ENCODE measurements around the gene FRMPD4.

The FRMPD4 gene

GRCh38 chrX:12741416-12741815 lies 603.1 kb downstream of the FRMPD4 start:
- TF ChIP-seq, protein P1, sequence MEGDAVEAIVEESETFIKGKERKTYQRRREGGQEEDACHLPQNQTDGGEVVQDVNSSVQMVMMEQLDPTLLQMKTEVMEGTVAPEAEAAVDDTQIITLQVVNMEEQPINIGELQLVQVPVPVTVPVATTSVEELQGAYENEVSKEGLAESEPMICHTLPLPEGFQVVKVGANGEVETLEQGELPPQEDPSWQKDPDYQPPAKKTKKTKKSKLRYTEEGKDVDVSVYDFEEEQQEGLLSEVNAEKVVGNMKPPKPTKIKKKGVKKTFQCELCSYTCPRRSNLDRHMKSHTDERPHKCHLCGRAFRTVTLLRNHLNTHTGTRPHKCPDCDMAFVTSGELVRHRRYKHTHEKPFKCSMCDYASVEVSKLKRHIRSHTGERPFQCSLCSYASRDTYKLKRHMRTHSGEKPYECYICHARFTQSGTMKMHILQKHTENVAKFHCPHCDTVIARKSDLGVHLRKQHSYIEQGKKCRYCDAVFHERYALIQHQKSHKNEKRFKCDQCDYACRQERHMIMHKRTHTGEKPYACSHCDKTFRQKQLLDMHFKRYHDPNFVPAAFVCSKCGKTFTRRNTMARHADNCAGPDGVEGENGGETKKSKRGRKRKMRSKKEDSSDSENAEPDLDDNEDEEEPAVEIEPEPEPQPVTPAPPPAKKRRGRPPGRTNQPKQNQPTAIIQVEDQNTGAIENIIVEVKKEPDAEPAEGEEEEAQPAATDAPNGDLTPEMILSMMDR (IDR thresholded peaks at IDR 0.05; ENCODE audit: extremely low read depth, insufficient read depth, missing control alignments): no peak
- in situ Hi-C loops (cut with MboI; ENCODE audit: low pct_unique_long_range_greater_than_20kb, low sequenced_read_pairs, unreplicated experiment): no loop called here
- no peak for DNase-seq (ENCODE audit: low spot score)

- in situ Hi-C loops (cut with MboI; ENCODE audit: low pct_unique_long_range_greater_than_20kb, low sequenced_read_pairs, unreplicated experiment): no loop called here
- TF ChIP-seq, protein P1 (IDR thresholded peaks at IDR 0.05; ENCODE audit: extremely low read depth, insufficient read depth, missing control alignments): no peak
- no peak for DNase-seq (ENCODE audit: low spot score)
Measured at GRCh38 chrX:12747433-12747832, 609.2 kb downstream of the FRMPD4 start.

GRCh38 chrX:12751887-12752286 lies 613.6 kb downstream of the FRMPD4 start:
- in situ Hi-C loops (cut with MboI; ENCODE audit: low pct_unique_long_range_greater_than_20kb, low sequenced_read_pairs, unreplicated experiment): no loop called here
- TF ChIP-seq, protein P1 (IDR thresholded peaks at IDR 0.05; ENCODE audit: extremely low read depth, insufficient read depth, missing control alignments): no peak
- no peak for DNase-seq (ENCODE audit: low spot score)

GRCh38 chrX:12753366-12753765 lies 615.1 kb downstream of the FRMPD4 start:
- TF ChIP-seq, protein P1 (IDR thresholded peaks at IDR 0.05; ENCODE audit: extremely low read depth, insufficient read depth, missing control alignments): no peak
- DNase-seq (ENCODE audit: low spot score): no peak

GRCh38 chrX:12758291-12758690 lies 620.0 kb downstream of the FRMPD4 start:
- TF ChIP-seq, protein P1 (IDR thresholded peaks at IDR 0.05; ENCODE audit: extremely low read depth, insufficient read depth, missing control alignments): no peak
- in situ Hi-C loops (cut with MboI; ENCODE audit: low pct_unique_long_range_greater_than_20kb, low sequenced_read_pairs, unreplicated experiment): no loop called here
- DNase-seq (ENCODE audit: low spot score): no peak

More at GRCh38 chrX:12753366-12753765, 615.1 kb downstream of the FRMPD4 start:
- in situ Hi-C loops (cut with MboI; ENCODE audit: low pct_unique_long_range_greater_than_20kb, low sequenced_read_pairs, unreplicated experiment): no loop called here

DNA sequence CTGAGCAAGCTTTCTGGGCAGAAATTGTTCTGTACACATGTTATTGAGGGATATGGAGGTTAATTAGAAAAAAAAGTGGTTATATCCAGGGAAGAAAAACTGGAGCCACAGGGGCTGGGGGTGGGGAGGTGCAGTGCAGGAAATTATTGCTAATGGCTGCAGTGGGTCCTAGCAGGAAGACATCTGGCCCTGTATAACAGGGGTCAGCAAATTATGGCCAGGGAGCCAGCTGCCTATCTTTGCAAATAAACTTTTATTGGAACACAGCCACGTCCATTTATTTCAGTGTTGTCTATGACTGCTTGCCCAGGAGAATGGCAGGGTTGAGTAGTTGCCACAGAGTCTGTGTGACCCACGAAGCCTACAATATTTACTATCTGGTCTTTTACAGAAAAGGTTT lies 629.6 kb downstream of the FRMPD4 start:
- in situ Hi-C loops (cut with MboI; ENCODE audit: low pct_unique_long_range_greater_than_20kb, low sequenced_read_pairs, unreplicated experiment): no loop called here
- TF ChIP-seq, protein P1 (IDR thresholded peaks at IDR 0.05; ENCODE audit: extremely low read depth, insufficient read depth, missing control alignments): no peak
- DNase-seq (ENCODE audit: low spot score): no peak

GRCh38 chrX:12768491-12768890 lies 630.2 kb downstream of the FRMPD4 start:
- TF ChIP-seq, protein P1 (IDR thresholded peaks at IDR 0.05; ENCODE audit: extremely low read depth, insufficient read depth, missing control alignments): peak; percentile 3
- no peak for DNase-seq (ENCODE audit: low spot score)
- in situ Hi-C loops (cut with MboI; ENCODE audit: low pct_unique_long_range_greater_than_20kb, low sequenced_read_pairs, unreplicated experiment): no loop called here
